Fibroblast of villous mesenchyme (primary cell): Measurements from ENCODE around the gene OR6C2. TPM values are rescaled to one million over a fixed set of nuclear protein-coding genes. Genes with fewer than 3 reads are reported as not detected.

ENCODE experiments used
- DNase-seq: peaks from one replicate; pipeline ENCODE4 v3.0.0-alpha.2; 2010; ENCODE audit warnings: low read depth
- H3K4me3 ChIP-seq: 2 replicates; pipeline ENCODE4 v1.5.1; 2011; ENCODE audit warnings: low read depth, mild to moderate bottlenecking, low read length
- total RNA-seq: library from RNA; depleted of rRNA; stranded (reverse); fragments of >200 nt; gene quantifications from 2 replicates; pipeline ENCODE4 v1.2.3, GENCODE V29; 2012
- TF ChIP-seq, protein P1 (sequence below): IDR thresholded peaks from 2 replicates; pipeline ENCODE4 v1.5.1; 2012; ENCODE audit warnings: low read depth, mild to moderate bottlenecking, low read length; ENCODE audit not compliant: insufficient read depth

Gene OR6C2
- total RNA-seq, 1 donor: not detected

DNA sequence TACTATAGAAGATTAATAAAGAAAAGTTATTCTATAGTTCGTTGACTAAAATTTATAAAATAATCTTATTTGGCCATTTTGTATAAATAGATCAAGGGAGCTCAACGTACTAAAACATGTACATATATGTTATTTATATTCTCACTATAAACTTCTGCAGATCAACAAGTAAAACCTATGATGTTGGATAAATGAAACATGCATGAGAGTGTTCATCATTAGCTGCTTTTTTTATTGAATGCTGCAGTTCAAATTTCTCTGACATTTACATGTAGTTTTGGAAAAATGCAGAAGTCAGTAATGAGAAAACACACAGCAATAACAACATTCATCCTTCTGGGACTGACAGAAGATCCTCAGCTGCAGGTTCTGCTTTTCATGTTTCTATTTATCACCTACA is 48.2 kb downstream of the OR6C2 start, which contains the start of gene OR6C68:
OR6C68 (plus strand) TSS at position 301 of the 400 bp plus-strand sequence; CDS start at position 301, 0 bp downstream.
- H3K4me3 ChIP-seq: no peak within 1 kb of the TSS
- DNase-seq: no peak
- TF ChIP-seq, protein P1, sequence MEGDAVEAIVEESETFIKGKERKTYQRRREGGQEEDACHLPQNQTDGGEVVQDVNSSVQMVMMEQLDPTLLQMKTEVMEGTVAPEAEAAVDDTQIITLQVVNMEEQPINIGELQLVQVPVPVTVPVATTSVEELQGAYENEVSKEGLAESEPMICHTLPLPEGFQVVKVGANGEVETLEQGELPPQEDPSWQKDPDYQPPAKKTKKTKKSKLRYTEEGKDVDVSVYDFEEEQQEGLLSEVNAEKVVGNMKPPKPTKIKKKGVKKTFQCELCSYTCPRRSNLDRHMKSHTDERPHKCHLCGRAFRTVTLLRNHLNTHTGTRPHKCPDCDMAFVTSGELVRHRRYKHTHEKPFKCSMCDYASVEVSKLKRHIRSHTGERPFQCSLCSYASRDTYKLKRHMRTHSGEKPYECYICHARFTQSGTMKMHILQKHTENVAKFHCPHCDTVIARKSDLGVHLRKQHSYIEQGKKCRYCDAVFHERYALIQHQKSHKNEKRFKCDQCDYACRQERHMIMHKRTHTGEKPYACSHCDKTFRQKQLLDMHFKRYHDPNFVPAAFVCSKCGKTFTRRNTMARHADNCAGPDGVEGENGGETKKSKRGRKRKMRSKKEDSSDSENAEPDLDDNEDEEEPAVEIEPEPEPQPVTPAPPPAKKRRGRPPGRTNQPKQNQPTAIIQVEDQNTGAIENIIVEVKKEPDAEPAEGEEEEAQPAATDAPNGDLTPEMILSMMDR: no peak

- TF ChIP-seq, protein P1: no peak
- DNase-seq: no peak
These were observed 51.6 kb downstream of the OR6C2 start for GRCh38 chr12:55495490-55495889.

GRCh38 chr12:55499231-55499630 is 55.4 kb downstream of the OR6C2 start:
- TF ChIP-seq, protein P1: no peak
- H3K4me3 ChIP-seq: no peak overlapping the region

More at GRCh38 chr12:55495490-55495889, 51.6 kb downstream of the OR6C2 start:
- H3K4me3 ChIP-seq: no peak overlapping the region

DNA sequence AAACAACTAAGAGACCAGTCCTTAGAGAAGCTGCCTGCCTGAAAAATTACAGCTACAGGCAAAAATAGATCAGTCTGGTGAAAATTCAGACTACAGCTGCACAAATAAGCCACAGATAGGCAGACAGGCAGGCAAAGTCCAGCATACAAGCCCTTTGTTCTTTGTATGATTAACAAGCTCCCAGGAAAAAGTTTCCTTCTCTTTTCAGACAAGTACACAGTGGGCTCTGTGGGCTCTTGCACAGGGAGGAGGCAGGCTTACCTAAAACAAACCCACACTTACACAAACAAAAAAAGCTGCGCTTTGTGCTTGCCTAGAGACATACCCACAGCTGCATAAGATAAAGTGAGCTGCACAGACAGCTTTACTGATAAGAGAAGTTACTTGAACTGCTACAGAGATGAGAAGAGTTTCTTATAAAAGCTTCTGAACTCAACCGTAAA is 56.0 kb downstream of the OR6C2 start:
- no peak for DNase-seq
- H3K4me3 ChIP-seq: no peak overlapping the region
- TF ChIP-seq, protein P1: no peak

More at GRCh38 chr12:55499231-55499630, 55.4 kb downstream of the OR6C2 start:
- DNase-seq: no peak

DNA sequence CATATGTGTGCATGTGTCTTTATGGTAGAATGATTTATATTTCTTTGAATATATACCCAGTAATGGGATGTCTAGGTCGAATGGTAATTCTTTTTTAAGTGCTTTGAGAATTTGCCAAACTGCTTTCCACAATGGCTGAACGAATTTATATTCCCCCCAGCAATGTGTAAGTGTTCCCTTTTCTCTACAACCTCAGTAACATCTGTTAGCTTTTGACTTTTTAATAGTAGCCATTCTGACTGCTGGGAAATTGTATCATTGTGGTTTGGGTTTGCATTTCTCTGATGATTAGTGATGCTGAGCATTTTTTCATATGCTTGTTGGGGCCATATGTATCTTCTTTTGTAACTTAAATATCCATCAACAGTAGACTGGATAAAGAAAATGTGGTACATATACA is 57.7 kb downstream of the OR6C2 start:
- no peak overlapping the region for H3K4me3 ChIP-seq
- TF ChIP-seq, protein P1: no peak
- no peak for DNase-seq

Other genes with a start within 250 kb of the OR6C2 start
- gene OR10A7, start 223.1 kb upstream of the OR6C2 start, total RNA-seq: not detected in 2 replicates
- not detected in 2 replicates for gene OR6C74, start 199.5 kb upstream of the OR6C2 start, total RNA-seq
- not detected in 2 replicates for gene OR6C6, start 147.5 kb upstream of the OR6C2 start, total RNA-seq
- not detected in 2 replicates for gene OR6C1, start 129.7 kb upstream of the OR6C2 start, total RNA-seq
- gene OR6C3, start 113.3 kb upstream of the OR6C2 start, total RNA-seq: not detected in 2 replicates
- not detected in 2 replicates for gene OR6C75, start 81.1 kb upstream of the OR6C2 start, total RNA-seq
- gene OR6C65, start 43.5 kb upstream of the OR6C2 start, total RNA-seq: not detected in 2 replicates
- not detected in 2 replicates for gene OR6C76, start 17.8 kb upstream of the OR6C2 start, total RNA-seq
- gene OR6C70, start 26.1 kb downstream of the OR6C2 start, total RNA-seq: not detected in 2 replicates
- not detected in 2 replicates for gene OR6C68, start 48.3 kb downstream of the OR6C2 start, total RNA-seq
- not detected in 2 replicates for gene OR6C4, start 105.5 kb downstream of the OR6C2 start, total RNA-seq
- not detected in 2 replicates for gene OR2AP1, start 128.4 kb downstream of the OR6C2 start, total RNA-seq
- under 0.01 TPM in 1 of 2 replicates, not detected in the other for gene OR10P1, start 192.8 kb downstream of the OR6C2 start, total RNA-seq